ENCODE results near the gene SLC6A18. TPM values are rescaled to one million over a fixed set of nuclear protein-coding genes. Genes with fewer than 3 reads are reported as not detected.

Gene SLC6A18
- total RNA-seq, 1 experiment from 2014 or later = not detected

DNA sequence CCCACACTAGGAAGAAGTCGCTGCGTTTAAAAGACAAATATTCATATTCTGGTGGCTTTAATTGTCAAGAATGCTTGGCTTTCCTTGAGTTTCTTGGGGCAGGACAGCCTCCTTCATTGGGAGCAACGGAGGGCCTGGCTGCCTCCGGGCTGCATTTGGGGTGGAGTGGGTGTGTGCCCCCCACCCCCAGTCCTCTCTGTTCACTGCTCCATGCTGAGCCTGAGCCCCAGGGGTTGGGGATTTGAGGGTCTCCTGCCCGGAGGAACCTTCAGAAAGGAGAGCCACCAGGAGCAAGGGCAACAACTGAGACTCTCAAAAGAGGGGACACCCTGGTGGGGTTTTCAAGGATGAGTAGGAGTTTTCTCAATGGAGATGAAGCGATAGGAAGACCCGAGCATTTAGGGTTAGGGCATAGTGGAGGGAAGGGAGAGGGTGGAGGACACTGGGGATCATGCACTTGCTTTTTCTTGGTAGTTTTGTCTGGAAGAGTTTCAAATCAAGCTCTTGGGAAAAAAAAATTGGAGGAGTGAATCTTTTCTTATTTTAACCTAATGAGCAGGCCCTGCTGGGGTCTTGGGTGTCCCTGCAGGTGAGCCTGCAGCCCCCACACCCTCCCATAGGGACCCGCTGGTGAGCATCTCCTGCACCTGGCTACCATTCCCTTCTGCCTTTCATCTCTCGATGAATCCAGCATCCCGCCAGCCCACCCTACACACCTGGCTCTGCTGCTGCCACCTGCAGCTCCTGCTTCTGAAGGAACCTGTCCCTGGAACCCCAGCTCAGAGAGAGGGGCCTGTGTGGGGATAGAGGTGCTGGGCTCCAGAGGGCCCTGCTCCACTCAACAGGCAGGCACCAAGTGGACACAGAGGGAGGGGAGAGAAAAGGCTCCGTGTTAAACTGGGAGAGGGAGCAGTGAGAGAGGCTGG lies 19.7 kb upstream of the SLC6A18 start:
- no peaks in the 10 kb centered on the region for H3K36me3 ChIP-seq (ENCODE audit: control insufficient read depth, insufficient read depth, low read length)
- no peak overlapping the region for H3K27ac ChIP-seq (ENCODE audit: low read length)
- H3K4me3 ChIP-seq (ENCODE audit: low read depth in 2 of 2, low read length in 2 of 2) = no peak overlapping the region
- in situ Hi-C loops (cut with HindIII; ENCODE audit: low pct_unique_long_range_greater_than_20kb, low sequenced_read_pairs) (no loop called here), intact Hi-C loops (cut with micrococcal nuclease; ENCODE audit: unreplicated experiment) (no loop called here)
- no peak for ATAC-seq
- no peaks in the 10 kb centered on the region for H3K9me3 ChIP-seq (ENCODE audit: control insufficient read depth, insufficient read depth, low read depth, low read length)
- ChIA-PET CTCF (interaction anchor here (0.6 to 1.1 kb wide), 5 partner anchors 9 to 109 kb away, joined by 3 to 5 read pairs (median 4); no protein-coding TSS in a partner anchor), POLR2A (no interaction called here)
- peaks cover 4% of the 10 kb centered on the region for H3K4me1 ChIP-seq (ENCODE audit: control insufficient read depth, insufficient read depth, low read length)
- H3K27me3 ChIP-seq (ENCODE audit: control insufficient read depth, insufficient read depth, low read length) = no peaks in the 10 kb centered on the region
- DNase-seq (ENCODE audit: low read depth, low spot score) = no peak
- TF ChIP-seq POLR2AphosphoS5 (IDR thresholded peaks at IDR 0.05; ENCODE audit: low read depth, low read length) (no peak), SIN3A (IDR thresholded peaks at IDR 0.05; ENCODE audit: borderline replicate concordance, insufficient read depth, low read depth, low read length) (no peak), TCF7L2 (IDR thresholded peaks at IDR 0.05; ENCODE audit: low read depth, low read length) (no peak)
- TF ChIP-seq, protein P1, sequence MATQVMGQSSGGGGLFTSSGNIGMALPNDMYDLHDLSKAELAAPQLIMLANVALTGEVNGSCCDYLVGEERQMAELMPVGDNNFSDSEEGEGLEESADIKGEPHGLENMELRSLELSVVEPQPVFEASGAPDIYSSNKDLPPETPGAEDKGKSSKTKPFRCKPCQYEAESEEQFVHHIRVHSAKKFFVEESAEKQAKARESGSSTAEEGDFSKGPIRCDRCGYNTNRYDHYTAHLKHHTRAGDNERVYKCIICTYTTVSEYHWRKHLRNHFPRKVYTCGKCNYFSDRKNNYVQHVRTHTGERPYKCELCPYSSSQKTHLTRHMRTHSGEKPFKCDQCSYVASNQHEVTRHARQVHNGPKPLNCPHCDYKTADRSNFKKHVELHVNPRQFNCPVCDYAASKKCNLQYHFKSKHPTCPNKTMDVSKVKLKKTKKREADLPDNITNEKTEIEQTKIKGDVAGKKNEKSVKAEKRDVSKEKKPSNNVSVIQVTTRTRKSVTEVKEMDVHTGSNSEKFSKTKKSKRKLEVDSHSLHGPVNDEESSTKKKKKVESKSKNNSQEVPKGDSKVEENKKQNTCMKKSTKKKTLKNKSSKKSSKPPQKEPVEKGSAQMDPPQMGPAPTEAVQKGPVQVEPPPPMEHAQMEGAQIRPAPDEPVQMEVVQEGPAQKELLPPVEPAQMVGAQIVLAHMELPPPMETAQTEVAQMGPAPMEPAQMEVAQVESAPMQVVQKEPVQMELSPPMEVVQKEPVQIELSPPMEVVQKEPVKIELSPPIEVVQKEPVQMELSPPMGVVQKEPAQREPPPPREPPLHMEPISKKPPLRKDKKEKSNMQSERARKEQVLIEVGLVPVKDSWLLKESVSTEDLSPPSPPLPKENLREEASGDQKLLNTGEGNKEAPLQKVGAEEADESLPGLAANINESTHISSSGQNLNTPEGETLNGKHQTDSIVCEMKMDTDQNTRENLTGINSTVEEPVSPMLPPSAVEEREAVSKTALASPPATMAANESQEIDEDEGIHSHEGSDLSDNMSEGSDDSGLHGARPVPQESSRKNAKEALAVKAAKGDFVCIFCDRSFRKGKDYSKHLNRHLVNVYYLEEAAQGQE (IDR thresholded peaks at IDR 0.05; ENCODE audit: insufficient read depth in 1 of 2, low read depth in 2 of 2, low read length in 1 of 2) = no peak
- TF ChIP-seq, protein P2, sequence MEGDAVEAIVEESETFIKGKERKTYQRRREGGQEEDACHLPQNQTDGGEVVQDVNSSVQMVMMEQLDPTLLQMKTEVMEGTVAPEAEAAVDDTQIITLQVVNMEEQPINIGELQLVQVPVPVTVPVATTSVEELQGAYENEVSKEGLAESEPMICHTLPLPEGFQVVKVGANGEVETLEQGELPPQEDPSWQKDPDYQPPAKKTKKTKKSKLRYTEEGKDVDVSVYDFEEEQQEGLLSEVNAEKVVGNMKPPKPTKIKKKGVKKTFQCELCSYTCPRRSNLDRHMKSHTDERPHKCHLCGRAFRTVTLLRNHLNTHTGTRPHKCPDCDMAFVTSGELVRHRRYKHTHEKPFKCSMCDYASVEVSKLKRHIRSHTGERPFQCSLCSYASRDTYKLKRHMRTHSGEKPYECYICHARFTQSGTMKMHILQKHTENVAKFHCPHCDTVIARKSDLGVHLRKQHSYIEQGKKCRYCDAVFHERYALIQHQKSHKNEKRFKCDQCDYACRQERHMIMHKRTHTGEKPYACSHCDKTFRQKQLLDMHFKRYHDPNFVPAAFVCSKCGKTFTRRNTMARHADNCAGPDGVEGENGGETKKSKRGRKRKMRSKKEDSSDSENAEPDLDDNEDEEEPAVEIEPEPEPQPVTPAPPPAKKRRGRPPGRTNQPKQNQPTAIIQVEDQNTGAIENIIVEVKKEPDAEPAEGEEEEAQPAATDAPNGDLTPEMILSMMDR (IDR thresholded peaks at IDR 0.05) = no peak
- no TSS peak for BruUV-seq (replicated peaks)

DNA sequence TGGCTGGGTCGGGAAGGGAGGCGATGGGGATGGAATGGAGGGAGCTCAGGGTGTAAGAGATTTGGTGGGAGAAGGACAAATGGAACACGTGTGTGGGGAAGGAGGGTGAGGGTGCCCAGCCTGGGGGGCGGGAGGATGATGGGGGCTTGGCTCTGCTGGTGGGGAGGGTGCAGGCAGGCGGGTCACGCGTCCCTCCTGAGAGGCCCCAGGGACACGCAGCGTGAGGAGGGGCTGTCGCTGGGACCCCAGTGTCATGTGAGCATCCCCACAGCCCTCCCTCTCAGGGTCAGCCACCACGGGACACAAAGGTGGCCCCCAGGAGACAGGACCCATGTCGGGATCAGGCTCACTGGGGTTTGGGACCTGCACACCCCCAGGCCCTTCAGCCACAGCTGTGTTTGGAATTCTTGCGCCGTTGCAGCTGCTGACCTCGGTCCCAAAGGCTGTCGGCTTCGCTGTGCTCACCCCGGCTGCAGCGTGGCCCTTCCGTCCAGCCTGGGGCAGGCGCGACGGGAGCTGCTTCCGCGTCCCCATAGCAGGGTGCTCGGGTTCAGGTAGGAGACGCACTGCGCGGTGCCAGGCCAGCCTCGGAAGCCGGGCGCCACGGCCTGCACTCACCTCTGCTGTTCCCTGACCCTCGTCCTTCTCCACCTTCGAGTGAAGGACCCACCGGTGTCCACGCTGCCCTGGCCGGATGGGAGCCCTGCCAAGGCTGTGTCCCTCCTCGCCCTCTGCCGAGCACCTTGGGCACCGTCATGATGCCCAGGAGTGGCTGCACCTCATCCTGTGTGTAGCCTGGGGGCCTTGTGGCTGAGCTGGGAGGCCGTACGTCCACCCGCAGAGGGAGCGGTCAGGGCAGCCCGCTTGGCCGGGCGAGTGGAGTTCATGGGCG lies 18.4 kb upstream of the SLC6A18 start:
- no peaks in the 10 kb centered on the region for H3K9me3 ChIP-seq (ENCODE audit: control insufficient read depth, insufficient read depth, low read depth, low read length)
- in situ Hi-C loops (cut with HindIII; ENCODE audit: low pct_unique_long_range_greater_than_20kb, low sequenced_read_pairs) = no loop called here

More for the DNA sequence above, 18.4 kb upstream of the SLC6A18 start:
- Histone ChIP-seq H3K27ac (ENCODE audit: low read length) (no peak overlapping the region), H3K36me3 (ENCODE audit: control insufficient read depth, insufficient read depth, low read length) (no peaks in the 10 kb centered on the region), H3K4me3 (ENCODE audit: low read depth in 2 of 2, low read length in 2 of 2) (no peak overlapping the region), H3K27me3 (ENCODE audit: control insufficient read depth, insufficient read depth, low read length) (no peaks in the 10 kb centered on the region), H3K4me1 (ENCODE audit: control insufficient read depth, insufficient read depth, low read length) (no peaks in the 10 kb centered on the region; the same call in none of the 2 replicates)
- no peak for DNase-seq (ENCODE audit: low read depth, low spot score)
- TF ChIP-seq POLR2AphosphoS5 (IDR thresholded peaks at IDR 0.05; ENCODE audit: low read depth, low read length) (no peak), SIN3A (IDR thresholded peaks at IDR 0.05; ENCODE audit: borderline replicate concordance, insufficient read depth, low read depth, low read length) (no peak), TCF7L2 (IDR thresholded peaks at IDR 0.05; ENCODE audit: low read depth, low read length) (no peak)
- TF ChIP-seq, protein P2 (IDR thresholded peaks at IDR 0.05) = no peak
- TF ChIP-seq, protein P1 (IDR thresholded peaks at IDR 0.05; ENCODE audit: insufficient read depth in 1 of 2, low read depth in 2 of 2, low read length in 1 of 2) = no peak
- ChIA-PET CTCF (no interaction called here), POLR2A (no interaction called here)
- ATAC-seq = no peak
- no TSS peak for BruUV-seq (replicated peaks)
- intact Hi-C loops (cut with micrococcal nuclease; ENCODE audit: unreplicated experiment) = no loop called here

Measured in Panc1 (cell line).